GM12801 (cell line): ENCODE results near the gene SP140L.

Source experiments
- CTCF ChIP-seq: IDR thresholded peaks from one replicate; pipeline ENCODE4 v1.5.1; 2011; ENCODE audit warnings: control low read depth; ENCODE audit not compliant: insufficient read length; ENCODE audit errors: extremely low read depth

Gene SP140L

GRCh38 chr2:230328155-230328458, 1.1 kb downstream of the SP140L start:
- no peak for TF ChIP-seq CTCF

DNA sequence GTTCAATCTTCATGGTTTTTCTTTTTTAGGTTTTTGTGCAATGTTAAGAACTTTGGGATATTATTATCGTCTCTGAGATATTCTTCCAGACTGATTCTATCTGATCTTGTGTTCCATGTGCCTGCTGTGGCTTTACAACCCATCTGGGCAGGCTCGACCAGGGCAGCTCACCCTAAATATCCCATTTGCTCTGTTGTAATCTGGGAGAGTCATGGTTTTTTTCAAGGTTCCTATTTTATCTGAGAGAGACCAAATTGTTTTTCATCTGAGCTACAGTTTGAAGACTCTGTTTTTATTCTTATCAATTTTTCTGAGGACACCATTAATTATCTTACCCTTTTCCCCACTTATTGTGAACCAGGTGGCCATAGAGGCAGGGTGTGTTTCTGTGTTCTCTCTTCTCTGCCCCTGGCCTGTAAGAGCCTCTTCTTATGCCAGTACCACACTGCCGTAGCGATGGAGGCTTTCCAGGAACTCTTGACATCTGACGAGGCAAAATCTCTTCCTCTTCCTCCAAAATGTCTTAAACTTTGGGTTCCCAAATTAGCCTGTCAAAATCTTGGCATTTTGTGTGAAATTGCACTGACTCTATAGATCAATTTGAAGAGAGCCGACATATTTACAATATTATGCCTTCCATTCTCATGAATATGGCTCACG, 3.1 kb downstream of the SP140L start:
- TF ChIP-seq CTCF = no peak

DNA sequence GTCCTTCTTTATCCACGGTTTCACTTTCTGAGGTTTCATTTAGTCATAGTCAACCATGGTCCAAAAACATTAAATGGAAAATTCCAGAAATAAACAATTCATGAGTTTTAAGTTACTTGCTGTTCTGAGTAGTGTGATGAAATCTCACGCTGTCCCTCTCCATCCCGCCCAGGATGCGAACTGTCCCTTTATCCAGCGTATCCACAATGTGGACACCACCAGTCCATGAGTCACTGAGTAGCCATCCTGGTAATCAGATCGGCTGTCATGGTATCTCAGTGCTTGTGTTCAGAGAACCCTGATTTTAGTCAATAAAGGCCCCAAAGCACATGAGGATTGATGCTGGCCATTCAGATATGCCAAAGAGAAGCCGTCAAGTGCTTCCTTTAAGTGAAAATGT, 3.7 kb downstream of the SP140L start:
- TF ChIP-seq CTCF = no peak

DNA sequence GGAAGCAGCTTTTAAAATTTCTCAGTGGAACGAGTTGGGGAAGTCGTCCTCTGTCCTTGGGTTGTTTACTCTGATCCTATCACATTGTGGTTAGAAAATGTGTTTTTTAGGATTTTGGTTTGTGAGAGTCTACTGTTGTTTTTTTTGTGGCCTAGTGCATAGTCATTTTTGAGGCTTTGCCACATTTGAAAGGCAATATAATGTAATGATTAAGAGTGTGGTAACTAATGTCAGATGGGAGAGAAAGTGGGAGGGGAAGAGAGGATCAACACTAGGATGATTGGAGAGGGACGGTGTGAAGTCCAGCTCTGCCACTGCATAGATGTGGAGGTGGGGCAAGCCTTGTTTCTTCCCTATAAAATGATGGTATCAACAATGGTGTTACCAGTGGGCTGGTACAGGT, 8.5 kb downstream of the SP140L start:
- no peak for TF ChIP-seq CTCF

GRCh38 chr2:230335864-230336506, 9.0 kb downstream of the SP140L start:
- TF ChIP-seq CTCF = no peak

- no peak for TF ChIP-seq CTCF
Observed at GRCh38 chr2:230343747-230344146, 16.8 kb downstream of the SP140L start.

DNA sequence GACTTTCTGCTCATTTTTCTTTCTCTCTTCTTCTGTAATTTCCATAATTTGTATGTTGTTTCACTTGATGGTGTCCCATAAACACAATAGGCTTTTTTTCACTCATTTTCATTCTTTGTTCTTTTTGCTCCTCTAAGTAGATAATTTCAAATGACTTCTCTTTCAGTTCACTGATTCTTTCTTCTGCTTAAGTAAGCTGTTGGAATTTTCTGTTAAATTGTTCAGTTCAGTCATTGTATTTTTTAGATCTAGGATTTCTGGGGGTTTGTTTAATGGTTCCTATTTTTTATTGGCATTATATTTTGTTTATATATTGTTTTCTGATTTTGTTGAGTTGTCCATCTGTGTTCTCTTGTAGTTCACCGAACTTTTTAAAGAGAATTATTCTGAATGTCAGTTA, 19.5 kb downstream of the SP140L start:
- TF ChIP-seq CTCF = no peak
